K562 (cell line): ENCODE measurements around the gene CHST2. TPM values are rescaled to one million over a fixed set of nuclear protein-coding genes. Genes with fewer than 3 reads are reported as not detected.

Source experiments
- ATAC-seq: fragments of 200-7000 bp; cut with Tn5 transposase; 3 replicates; pipeline ENCODE4 v1.9.1; 2020; ENCODE audit warnings: moderate library complexity
- BruUV-seq: library from RNA; stranded (reverse); fragments of 400-500 nt; replicated peaks from 2 replicates; lab custom pipeline; 2021; lab: Mats Ljungman, UMichigan
- CTCF ChIA-PET: fragments of 300-600 bp; formaldehyde crosslinking; extraction: SDS; loops from one replicate; lab custom pipeline; 2021; ENCODE audit warnings: low intra/inter-chr PET ratio; lab: Yijun Ruan, JAX
- POLR2A ChIA-PET: fragments of 300-600, 350-650 bp; sonication (Branson Sonifier 250); formaldehyde crosslinking; extraction: SDS; loops from one replicate; lab custom pipeline; 2021; ENCODE audit warnings: antibody characterized with exemption, inconsistent platforms; lab: Yijun Ruan, JAX
- DNase-seq, 4 experiments: peaks; one replicate each; pipeline versions ENCODE4 v3.0.0 to v3.0.0-alpha.2; 2011 to 2018; ENCODE audit warnings: low spot score in 3 of 4, mixed read lengths in 3 of 4; ENCODE audit errors: extremely low read depth in 1 of 4
- FAIRE-seq: peaks from 2 replicates; lab custom pipeline; 2011; peaks lifted over from hg19 to GRCh38; lab: Jason Lieb, UNC
- H2AFZ ChIP-seq: 2 replicates; pipeline ENCODE4 v1.6.0; 2011; ENCODE audit warnings: low read depth, low read length, control low read depth, inconsistent platforms
- H3K27ac ChIP-seq: fragments of 200-600 bp; 3 replicates; pipeline ENCODE4 v1.8.0; 2011; ENCODE audit warnings: low read depth, mild to moderate bottlenecking, control low read depth, inconsistent platforms, low read length, moderate library complexity, mixed read lengths; ENCODE audit errors: extremely low read depth
- H3K27me3 ChIP-seq, 2 experiments: fragments of 300-600 bp in 1 of 2; 2 replicates in 1 of 2; 3 replicates in 1 of 2; pipeline versions ENCODE4 v1.6.0 to v1.8.0; 2011; ENCODE audit warnings: inconsistent platforms in 2 of 2, low read length in 2 of 2, mild to moderate bottlenecking in 1 of 2, mixed read lengths in 1 of 2, moderate library complexity in 1 of 2; ENCODE audit not compliant: control insufficient read depth in 2 of 2, insufficient read depth in 2 of 2
- H3K36me3 ChIP-seq: fragments of 300-600 bp; 3 replicates; pipeline ENCODE4 v1.8.0; 2011; ENCODE audit warnings: mild to moderate bottlenecking, low read length, inconsistent platforms; ENCODE audit not compliant: control insufficient read depth, insufficient read depth
- H3K4me1 ChIP-seq, 2 experiments: fragments of 200-600 bp in 1 of 2; replicated peaks in 1 of 2; 2 replicates in 1 of 2; 3 replicates in 1 of 2; pipeline versions ENCODE4 v1.5.1 to v1.8.0; 2011; ENCODE audit warnings: inconsistent platforms in 2 of 2, low read length in 2 of 2, mild to moderate bottlenecking in 1 of 2, mixed read lengths in 1 of 2, moderate library complexity in 1 of 2; ENCODE audit not compliant: control insufficient read depth in 2 of 2, insufficient read depth in 2 of 2
- H3K4me2 ChIP-seq: 2 replicates; pipeline ENCODE4 v1.6.1; 2011; ENCODE audit warnings: low read length, control low read depth, inconsistent platforms, mixed read lengths; ENCODE audit not compliant: insufficient read depth
- H3K4me3 ChIP-seq: fragments of 200-600 bp; sonication (generic), shearing (Covaris generic); 2 replicates; pipeline ENCODE4 v1.5.1; 2016; ENCODE audit warnings: control low read depth, inconsistent platforms
- H3K79me2 ChIP-seq: fragments of 200-600 bp; 3 replicates; pipeline ENCODE4 v1.8.0; 2011; ENCODE audit warnings: low read length, inconsistent platforms; ENCODE audit not compliant: control insufficient read depth, insufficient read depth
- H3K9ac ChIP-seq, 2 experiments: 2 replicates each; pipeline versions ENCODE4 v1.6.0 to v1.6.1; 2011; ENCODE audit warnings: low read depth in 2 of 2, low read length in 2 of 2, control low read depth in 1 of 2, inconsistent platforms in 1 of 2, mild to moderate bottlenecking in 1 of 2, mixed read lengths in 1 of 2; ENCODE audit not compliant: insufficient read depth in 1 of 2
- H3K9me1 ChIP-seq: one replicate; pipeline ENCODE4 v1.6.0; 2011; ENCODE audit warnings: inconsistent platforms, mild to moderate bottlenecking, low read length, moderate library complexity; ENCODE audit not compliant: control insufficient read depth, insufficient read depth
- H3K9me3 ChIP-seq: replicated peaks from 2 replicates; pipeline ENCODE4 v1.5.1; 2011; ENCODE audit warnings: low read depth, low read length, inconsistent platforms; ENCODE audit not compliant: control insufficient read depth, insufficient read depth
- H4K20me1 ChIP-seq: replicated peaks from 2 replicates; pipeline ENCODE4 v1.6.1; 2011; ENCODE audit warnings: low read length, inconsistent platforms, mixed read lengths; ENCODE audit not compliant: control insufficient read depth, insufficient read depth
- C11orf30 ChIP-seq: fragments of 450-650 bp; IDR thresholded peaks from 2 replicates; pipeline ENCODE4 v1.6.1; 2016; ENCODE audit warnings: low read depth, mild to moderate bottlenecking
- CHD7 ChIP-seq: fragments of 200-600 bp; sonication (generic); IDR thresholded peaks from one replicate; pipeline ENCODE4 v1.6.1; 2012; ENCODE audit warnings: mild to moderate bottlenecking, low read depth, low read length, inconsistent platforms
- GATAD2B ChIP-seq: fragments of 450-650 bp; IDR thresholded peaks from 2 replicates; pipeline ENCODE4 v1.6.1; 2017; ENCODE audit warnings: mild to moderate bottlenecking, borderline replicate concordance
- IFI16 ChIP-seq: fragments of 250-450 bp; sonication (Bioruptor Pico); IDR thresholded peaks from 2 replicates; pipeline ENCODE4 v2.1.2; 2022; ENCODE audit warnings: mild to moderate bottlenecking, inconsistent platforms
- MAFG ChIP-seq: fragments of 450-650 bp; conservative IDR thresholded peaks from 2 replicates; pipeline ENCODE4 v1.6.1; 2016; ENCODE audit warnings: missing genetic modification characterization, missing compliant biosample characterization
- NCOA2 ChIP-seq, 2 experiments: fragments of 450-650 bp; IDR thresholded peaks; 2 replicates each; pipeline ENCODE4 v1.6.1; 2018; ENCODE audit warnings: mild to moderate bottlenecking in 2 of 2, moderate library complexity in 1 of 2; ENCODE audit not compliant: partially characterized antibody in 2 of 2
- ZNF311 ChIP-seq: fragments of 250-450 bp; sonication (Bioruptor Pico); IDR thresholded peaks from 2 replicates; pipeline ENCODE4 v1.4.0; 2020; ENCODE audit warnings: mild to moderate bottlenecking, moderate library complexity
- WGBS: fragments of 100-300 bp; shearing (Covaris generic); methylation state at CpG from one replicate; pipeline ENCODE4 v1.1.6; 2016; ENCODE audit warnings: low coverage, mixed read lengths; ENCODE audit not compliant: insufficient coverage; ENCODE audit errors: missing lambda C conversion rate; 5-methylcytosine and 5-hydroxymethylcytosine counted together
- in situ Hi-C: fragments of 300-500 bp; cut with MboI; formaldehyde crosslinking; loops from 4 replicates; pipeline ENCODE4 v1.15.0; 2018; ENCODE audit warnings: inconsistent platforms, mixed read lengths
- intact Hi-C: fragments of 100-400 bp; cut with micrococcal nuclease; formaldehyde crosslinking; loops from 2 replicates; pipeline ENCODE4 v1.14.2; 2022
- polyA plus RNA-seq, 8 experiments: library from polyadenylated mRNA; depleted of rRNA in 4 of 8; stranded (reverse) in 5 of 8; unstranded in 3 of 8; fragments of >200 nt; fragmentation: Nextera tagmentation in 2 of 8; fragmentation: Illumina TruSeq in 1 of 8; extraction: Ambion mirVana in 2 of 8; extraction: Trizol in 1 of 8; gene quantifications; 2 replicates each; pipeline versions ENCODE4 v1.2.1 to v1.2.3, GENCODE V29; 2011 to 2014; ENCODE audit warnings: inconsistent platforms in 1 of 8, missing spikeins in 1 of 8
- total RNA-seq, 7 experiments: library from RNA; depleted of rRNA in 6 of 7; stranded (reverse); fragments of >200 nt in 6 of 7; fragmentation: Illumina TruSeq in 2 of 7; extraction: Trizol in 2 of 7; gene quantifications; 2 replicates each; pipeline versions ENCODE4 v1.2.1 to v1.2.3, GENCODE V29; 2011 to 2021; ENCODE audit warnings: low replicate concordance in 1 of 7
- TF ChIP-seq, protein P1 (sequence below): fragments of 250-450 bp; sonication (Bioruptor Pico); IDR thresholded peaks from 2 replicates; pipeline ENCODE4 v1.8.0; 2021; ENCODE audit warnings: mild to moderate bottlenecking, moderate library complexity

CHST2 gene
- total and polyA plus RNA-seq, 9 of the 15 experiments (the other 6 are each of a cell fraction or from before 2014, with no cell fraction given): 3.4 to 60.3 (median 13.9) TPM

DNA sequence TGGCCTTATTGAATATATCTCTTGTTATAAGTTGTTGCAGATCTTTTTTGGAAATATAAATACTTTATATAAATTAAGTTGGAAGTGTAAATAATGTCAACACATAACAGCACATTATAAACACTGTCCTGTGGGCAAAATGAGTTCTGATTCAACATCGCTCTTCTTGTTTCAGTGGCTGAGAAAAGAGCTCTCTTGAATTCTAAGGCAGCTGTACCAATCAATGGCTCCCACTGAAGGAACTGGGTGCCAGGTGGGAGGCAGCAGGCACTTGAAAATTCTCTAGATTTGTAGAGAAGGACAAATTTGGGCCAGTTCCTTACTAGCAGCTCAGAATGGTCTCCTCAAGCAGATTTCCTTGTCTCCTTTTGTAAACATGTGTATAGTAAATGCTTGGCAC, 45.6 kb downstream of the CHST2 start:
- ATAC-seq: no peak
- POLR2A ChIA-PET: interaction anchor here (0.7 kb wide), 1 partner anchor 31 kb away, joined by 3 read pairs; no protein-coding TSS in a partner anchor

More for the DNA sequence above, 45.6 kb downstream of the CHST2 start:
- Histone ChIP-seq H3K9ac (no peak overlapping the region), H3K9me3 (no peaks in the 10 kb centered on the region), H3K36me3 (no peaks in the 10 kb centered on the region), H3K4me3 (no peak overlapping the region), H3K27ac (no peak overlapping the region), H3K79me2 (no peaks in the 10 kb centered on the region), H3K4me1 (peaks cover 11 to 42% of the 10 kb centered on the region in 2 experiments; a peak in 4 of 5 replicates), H3K4me2 (no peak overlapping the region), H3K27me3 (no peaks in the 10 kb centered on the region), H3K9me1 (no peaks in the 10 kb centered on the region), H4K20me1 (no peaks in the 10 kb centered on the region), H2AFZ (no peak overlapping the region)
- WGBS: 86% methylated on average over 1 of the region's 1 CpG
- in situ Hi-C loops: no loop called here
- BruUV-seq: no TSS peak
- intact Hi-C loops: no loop called here
- CTCF ChIA-PET: no interaction called here
- no peak for FAIRE-seq
- TF ChIP-seq NCOA2 (IDR thresholded peaks at IDR 0.05; ENCODE audit: partially characterized antibody in 2 of 2) (no peak), CHD7 (no peak), GATAD2B (no peak), IFI16 (no peak), ZNF311 (CRISPR knock-in tag) (no peak), MAFG (tag) (no peak), C11orf30 (no peak)
- TF ChIP-seq, protein P1, sequence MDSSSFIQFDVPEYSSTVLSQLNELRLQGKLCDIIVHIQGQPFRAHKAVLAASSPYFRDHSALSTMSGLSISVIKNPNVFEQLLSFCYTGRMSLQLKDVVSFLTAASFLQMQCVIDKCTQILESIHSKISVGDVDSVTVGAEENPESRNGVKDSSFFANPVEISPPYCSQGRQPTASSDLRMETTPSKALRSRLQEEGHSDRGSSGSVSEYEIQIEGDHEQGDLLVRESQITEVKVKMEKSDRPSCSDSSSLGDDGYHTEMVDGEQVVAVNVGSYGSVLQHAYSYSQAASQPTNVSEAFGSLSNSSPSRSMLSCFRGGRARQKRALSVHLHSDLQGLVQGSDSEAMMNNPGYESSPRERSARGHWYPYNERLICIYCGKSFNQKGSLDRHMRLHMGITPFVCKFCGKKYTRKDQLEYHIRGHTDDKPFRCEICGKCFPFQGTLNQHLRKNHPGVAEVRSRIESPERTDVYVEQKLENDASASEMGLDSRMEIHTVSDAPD: no peak
- no peak for DNase-seq
